GM12801 (cell line): ENCODE results near the gene SPATA21.

Experiments used
- TF ChIP-seq, protein P1 (sequence below): IDR thresholded peaks from one replicate; pipeline ENCODE4 v1.5.1; 2011; ENCODE audit warnings: control low read depth; ENCODE audit not compliant: insufficient read length; ENCODE audit errors: extremely low read depth

The SPATA21 gene

DNA sequence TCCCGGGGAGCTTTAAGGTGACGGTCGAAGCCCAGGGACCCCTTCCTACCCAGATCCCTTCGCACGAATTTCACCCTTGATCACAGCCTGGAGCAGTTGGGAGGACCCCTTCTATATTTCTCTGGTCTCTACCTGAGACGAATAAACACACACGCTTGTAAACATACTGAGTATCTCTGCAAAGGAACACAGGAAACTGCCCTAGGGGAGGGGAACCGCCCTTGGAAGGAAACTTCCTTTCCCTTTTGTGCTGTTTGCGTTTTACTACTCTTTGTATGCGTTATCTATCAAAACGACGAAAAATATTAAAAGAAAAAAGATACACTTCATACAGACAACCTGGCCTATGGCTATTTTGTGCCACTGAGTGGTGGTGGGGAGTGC, 4.0 kb upstream of the SPATA21 start:
- TF ChIP-seq, protein P1, sequence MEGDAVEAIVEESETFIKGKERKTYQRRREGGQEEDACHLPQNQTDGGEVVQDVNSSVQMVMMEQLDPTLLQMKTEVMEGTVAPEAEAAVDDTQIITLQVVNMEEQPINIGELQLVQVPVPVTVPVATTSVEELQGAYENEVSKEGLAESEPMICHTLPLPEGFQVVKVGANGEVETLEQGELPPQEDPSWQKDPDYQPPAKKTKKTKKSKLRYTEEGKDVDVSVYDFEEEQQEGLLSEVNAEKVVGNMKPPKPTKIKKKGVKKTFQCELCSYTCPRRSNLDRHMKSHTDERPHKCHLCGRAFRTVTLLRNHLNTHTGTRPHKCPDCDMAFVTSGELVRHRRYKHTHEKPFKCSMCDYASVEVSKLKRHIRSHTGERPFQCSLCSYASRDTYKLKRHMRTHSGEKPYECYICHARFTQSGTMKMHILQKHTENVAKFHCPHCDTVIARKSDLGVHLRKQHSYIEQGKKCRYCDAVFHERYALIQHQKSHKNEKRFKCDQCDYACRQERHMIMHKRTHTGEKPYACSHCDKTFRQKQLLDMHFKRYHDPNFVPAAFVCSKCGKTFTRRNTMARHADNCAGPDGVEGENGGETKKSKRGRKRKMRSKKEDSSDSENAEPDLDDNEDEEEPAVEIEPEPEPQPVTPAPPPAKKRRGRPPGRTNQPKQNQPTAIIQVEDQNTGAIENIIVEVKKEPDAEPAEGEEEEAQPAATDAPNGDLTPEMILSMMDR, result no peak

DNA sequence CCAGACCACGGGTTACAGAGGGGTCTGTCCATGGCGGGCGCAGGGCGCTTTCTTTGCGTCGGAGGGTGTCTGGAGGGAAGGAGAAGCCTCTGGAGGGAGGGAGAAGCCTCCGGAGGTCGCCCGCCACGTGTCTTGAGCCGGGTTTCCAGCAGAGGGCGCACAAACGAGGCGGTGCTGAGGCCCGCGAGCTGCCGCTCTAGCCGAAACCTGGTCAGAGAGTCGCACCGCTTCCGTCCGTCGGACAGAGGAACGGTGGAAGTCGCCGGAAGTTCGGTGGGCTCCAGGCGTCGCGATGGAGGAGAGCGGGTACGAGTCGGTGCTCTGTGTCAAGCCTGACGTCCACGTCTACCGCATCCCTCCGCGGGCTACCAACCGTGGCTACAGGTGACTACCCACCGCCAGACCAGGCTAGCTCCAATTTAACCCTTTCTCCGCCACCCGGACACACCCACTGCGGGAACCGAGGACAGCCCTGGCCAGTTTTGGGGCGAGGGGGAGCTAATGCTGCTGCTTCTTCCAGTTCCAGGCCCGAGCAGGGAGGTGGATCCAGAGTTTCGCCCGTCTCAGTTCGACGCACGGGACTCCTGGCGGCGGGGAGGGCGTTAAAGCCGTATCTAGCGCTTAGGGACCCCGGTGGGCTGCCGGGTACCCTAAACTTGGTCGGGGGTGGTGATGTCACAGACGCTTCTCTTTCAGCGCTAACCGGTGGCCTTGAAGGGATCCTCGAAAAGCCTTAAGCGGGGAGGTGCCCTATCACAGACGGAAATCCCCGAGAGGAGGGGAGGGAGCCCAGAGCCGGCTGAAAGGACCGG, 3.5 kb upstream of the SPATA21 start, which contains the start of gene NECAP2:
NECAP2 (plus strand) TSS at position 255 of the 812 bp plus-strand sequence; CDS start at position 293, 38 bp downstream.
- TF ChIP-seq, protein P1, result no peak

DNA sequence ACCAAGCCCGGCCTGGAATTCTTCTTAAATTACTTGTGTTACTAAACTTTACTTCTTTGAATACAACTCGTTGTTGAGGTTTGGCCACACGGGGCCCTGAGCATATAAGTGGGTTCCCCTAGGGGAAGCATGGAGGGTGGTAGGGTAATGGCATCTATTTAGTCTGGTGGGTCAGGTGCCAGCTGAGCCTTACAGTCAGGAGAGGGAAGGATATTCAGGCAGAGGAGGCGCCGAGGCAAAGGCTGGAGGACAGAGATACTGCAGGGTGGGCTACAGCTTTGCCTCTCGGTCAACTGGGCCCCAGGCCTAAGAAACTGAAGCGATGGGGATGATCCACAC, 2.9 kb upstream of the SPATA21 start:
- TF ChIP-seq, protein P1, result no peak

DNA sequence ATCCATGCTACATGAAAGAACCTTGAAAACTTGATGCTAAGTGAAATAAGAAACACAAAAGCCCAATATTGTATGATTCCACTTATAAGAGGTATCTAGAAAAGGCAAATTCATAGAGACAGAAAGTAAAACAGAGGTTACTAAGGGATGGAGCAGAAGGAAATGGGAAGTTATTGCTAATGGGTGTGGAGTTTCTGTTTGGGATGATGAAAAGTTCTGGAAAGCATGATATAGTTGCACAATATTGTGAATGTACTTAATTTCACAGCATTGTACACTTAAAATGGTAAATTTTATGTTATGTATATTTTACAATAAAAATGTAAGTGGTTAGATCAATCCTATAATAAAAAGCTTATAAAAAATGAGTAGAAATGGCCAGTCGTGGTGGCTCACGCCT, 1.7 kb upstream of the SPATA21 start:
- TF ChIP-seq, protein P1, result no peak

DNA sequence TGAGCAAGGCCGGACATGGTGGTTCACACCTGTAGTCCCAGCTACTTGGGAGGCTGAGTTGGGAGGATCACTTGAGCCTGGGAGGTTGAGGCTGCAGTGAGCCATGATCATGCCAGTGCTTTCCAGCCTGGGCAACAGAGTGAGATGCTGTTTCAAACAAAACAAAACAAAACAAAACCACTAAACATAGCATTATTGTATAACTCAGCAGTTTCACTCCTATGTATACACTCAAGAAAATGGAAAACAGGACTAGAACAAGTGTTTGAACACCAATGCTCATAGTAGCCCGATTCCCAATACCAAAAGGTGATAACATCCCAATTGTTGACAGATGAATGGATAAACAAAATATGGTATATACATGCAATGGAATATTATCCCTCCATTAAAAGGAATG, 1.3 kb upstream of the SPATA21 start:
- TF ChIP-seq, protein P1, result no peak

DNA sequence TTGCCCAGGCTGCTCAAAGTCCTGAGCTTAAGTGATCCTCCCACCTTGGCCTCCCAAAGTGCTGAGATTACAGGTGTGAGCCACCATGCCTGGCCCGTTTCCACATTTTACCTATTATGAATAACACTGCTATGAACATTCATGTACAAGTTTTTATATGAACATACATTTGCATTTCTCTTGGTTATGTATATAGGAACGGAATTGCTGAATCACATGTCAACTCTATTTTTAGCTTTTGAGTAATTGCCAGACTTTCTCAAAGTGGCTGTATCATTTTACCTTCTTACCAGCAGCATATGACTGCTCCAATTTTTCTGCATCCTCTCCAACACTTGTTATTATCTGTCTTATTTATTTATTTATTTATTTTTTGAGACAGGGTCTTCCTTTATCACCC, 2.7 kb downstream of the SPATA21 start:
- TF ChIP-seq, protein P1, result no peak

DNA sequence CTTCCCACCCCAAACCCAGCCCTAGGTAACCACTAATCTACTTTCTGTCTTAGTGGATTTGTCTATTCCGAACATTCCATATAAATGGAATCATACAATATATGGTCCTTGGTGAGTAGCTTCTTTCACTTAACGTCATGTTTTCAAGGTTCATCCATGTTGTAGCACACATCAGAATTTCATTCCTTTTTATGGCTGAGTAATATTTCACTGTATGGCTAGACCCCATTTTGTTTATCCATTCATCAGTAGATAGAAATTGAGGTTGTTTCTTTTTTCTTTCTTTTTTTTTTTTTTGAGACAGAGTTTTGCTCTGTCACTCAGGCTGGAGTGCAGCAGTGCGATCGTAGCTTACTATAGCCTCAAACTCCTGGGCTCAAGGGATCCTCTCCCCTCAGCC, 3.2 kb downstream of the SPATA21 start:
- TF ChIP-seq, protein P1, result no peak

DNA sequence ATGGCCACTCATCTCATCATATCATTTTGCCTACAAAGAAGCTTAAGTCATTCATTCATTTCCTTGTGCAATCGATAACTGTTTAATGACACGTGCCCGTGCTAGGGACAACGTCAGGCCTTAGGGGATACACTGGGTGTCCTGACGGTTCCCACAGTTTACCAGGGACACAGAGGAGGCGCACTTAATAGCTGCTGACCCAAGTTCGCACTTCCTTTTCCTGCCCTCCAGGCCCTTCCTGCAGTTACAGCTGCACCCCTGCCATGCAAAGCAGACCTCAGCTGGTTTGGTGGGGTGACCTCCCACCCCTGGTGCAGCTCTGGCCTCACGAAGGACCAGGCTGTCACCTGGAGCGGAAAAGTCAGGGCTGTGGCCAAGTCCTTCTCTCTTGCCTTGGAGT, 4.2 kb downstream of the SPATA21 start:
- TF ChIP-seq, protein P1, result no peak
